H9 (cell line): Measurements from ENCODE around the gene MARCHF3. TPM values are rescaled to one million over a fixed set of nuclear protein-coding genes. Genes with fewer than 3 reads are reported as not detected.

Experiments used
- DNase-seq: peaks from one replicate; pipeline ENCODE4 v3.0.0-alpha.2; 2017
- H2AFZ ChIP-seq: one replicate; pipeline ENCODE4 v1.6.1; 2013; ENCODE audit warnings: mild to moderate bottlenecking, low read length, control low read depth, moderate library complexity
- H2AK5ac ChIP-seq: 2 replicates; pipeline ENCODE4 v1.6.1; 2013; ENCODE audit warnings: low read length, control low read depth, mixed read lengths; ENCODE audit not compliant: insufficient read length
- H2BK120ac ChIP-seq: one replicate; pipeline ENCODE4 v1.6.1; 2013; ENCODE audit warnings: low read depth, mild to moderate bottlenecking, low read length, control low read depth, inconsistent platforms; ENCODE audit not compliant: poor library complexity, severe bottlenecking
- H2BK12ac ChIP-seq: 2 replicates; pipeline ENCODE4 v1.6.1; 2013; ENCODE audit warnings: low read length, control low read depth, mixed read lengths, low read depth; ENCODE audit not compliant: insufficient read length
- H2BK15ac ChIP-seq: 2 replicates; pipeline ENCODE4 v1.6.1; 2013; ENCODE audit warnings: low read depth, low read length, control low read depth
- H2BK20ac ChIP-seq: one replicate; pipeline ENCODE4 v1.6.1; 2013; ENCODE audit warnings: low read depth, mild to moderate bottlenecking, low read length, control low read depth, inconsistent platforms; ENCODE audit not compliant: poor library complexity, severe bottlenecking
- H2BK5ac ChIP-seq: 2 replicates; pipeline ENCODE4 v1.6.1; 2013; ENCODE audit warnings: low read length, control low read depth, mixed read lengths; ENCODE audit not compliant: insufficient read length
- H3K14ac ChIP-seq: 2 replicates; pipeline ENCODE4 v1.6.1; 2013; ENCODE audit warnings: low read length, control low read depth; ENCODE audit not compliant: insufficient read depth
- H3K18ac ChIP-seq: 2 replicates; pipeline ENCODE4 v1.6.1; 2013; ENCODE audit warnings: low read depth, mild to moderate bottlenecking, mixed read lengths, low read length, control low read depth; ENCODE audit not compliant: insufficient read length
- H3K23ac ChIP-seq: 2 replicates; pipeline ENCODE4 v1.6.1; 2013; ENCODE audit warnings: low read length, control low read depth, mixed read lengths, low read depth; ENCODE audit not compliant: insufficient read length
- H3K23me2 ChIP-seq: 2 replicates; pipeline ENCODE4 v1.6.1; 2013; ENCODE audit warnings: low read depth, mild to moderate bottlenecking, mixed read lengths, low read length, control low read depth; ENCODE audit not compliant: insufficient read length, poor library complexity, severe bottlenecking
- H3K27ac ChIP-seq: 2 replicates; pipeline ENCODE4 v1.5.1; 2013; ENCODE audit warnings: low read length, control low read depth, mixed read lengths, low read depth; ENCODE audit not compliant: insufficient read length
- H3K27me3 ChIP-seq: 2 replicates; pipeline ENCODE4 v1.6.1; 2013; ENCODE audit warnings: low read length, control low read depth, inconsistent platforms; ENCODE audit not compliant: insufficient read depth
- H3K4ac ChIP-seq: 2 replicates; pipeline ENCODE4 v1.6.1; 2013; ENCODE audit warnings: low read depth, mild to moderate bottlenecking, control low read depth, inconsistent platforms, low read length, moderate library complexity
- H3K4me1 ChIP-seq: 2 replicates; pipeline ENCODE4 v1.6.1; 2013; ENCODE audit warnings: low read length, control low read depth, inconsistent platforms; ENCODE audit not compliant: insufficient read depth
- H3K4me2 ChIP-seq: 2 replicates; pipeline ENCODE4 v1.6.1; 2013; ENCODE audit warnings: low read length, control low read depth, mixed read lengths; ENCODE audit not compliant: insufficient read length, insufficient read depth
- H3K56ac ChIP-seq: 2 replicates; pipeline ENCODE4 v1.6.1; 2013; ENCODE audit warnings: low read depth, mild to moderate bottlenecking, mixed read lengths, low read length, control low read depth; ENCODE audit not compliant: insufficient read length
- H3K79me1 ChIP-seq: 2 replicates; pipeline ENCODE4 v1.6.1; 2013; ENCODE audit warnings: low read depth, mild to moderate bottlenecking, moderate library complexity, low read length, control low read depth, inconsistent platforms; ENCODE audit not compliant: insufficient read depth, poor library complexity, severe bottlenecking
- H3K79me2 ChIP-seq: 2 replicates; pipeline ENCODE4 v1.6.1; 2013; ENCODE audit warnings: low read length, control low read depth, inconsistent platforms; ENCODE audit not compliant: insufficient read depth
- H3K9ac ChIP-seq: 2 replicates; pipeline ENCODE4 v1.6.1; 2013; ENCODE audit warnings: low read length, control low read depth, mixed read lengths; ENCODE audit not compliant: insufficient read length; ENCODE audit errors: extremely low read depth
- H3K9me3 ChIP-seq: one replicate; pipeline ENCODE4 v1.6.1; 2013; ENCODE audit warnings: low read depth, low read length, inconsistent platforms; ENCODE audit not compliant: control insufficient read depth
- H3T11ph ChIP-seq: one replicate; pipeline ENCODE4 v1.6.1; 2013; ENCODE audit warnings: mild to moderate bottlenecking, low read length, control low read depth, inconsistent platforms
- H4K20me1 ChIP-seq: one replicate; pipeline ENCODE4 v1.6.1; 2013; ENCODE audit not compliant: control insufficient read depth, insufficient read length, insufficient read depth
- H4K5ac ChIP-seq: 2 replicates; pipeline ENCODE4 v1.6.1; 2013; ENCODE audit warnings: low read depth, mild to moderate bottlenecking, mixed read lengths, low read length, control low read depth; ENCODE audit not compliant: insufficient read length
- H4K8ac ChIP-seq: replicated peaks from 2 replicates; pipeline ENCODE4 v1.6.1; 2013; ENCODE audit warnings: low read length, control low read depth, mixed read lengths, low read depth; ENCODE audit not compliant: insufficient read length
- H4K91ac ChIP-seq: 2 replicates; pipeline ENCODE4 v1.6.1; 2013; ENCODE audit warnings: low read depth, mild to moderate bottlenecking, moderate library complexity, mixed read lengths, low read length, control low read depth; ENCODE audit not compliant: insufficient read length
- H3K27ac Mint-ChIP-seq, 3 experiments: 2 replicates in 2 of 3; 3 replicates in 1 of 3; pipeline ENCODE4 v1.8.0; 2020 to 2021; ENCODE audit warnings: mixed read lengths in 3 of 3, mild to moderate bottlenecking in 1 of 3, moderate library complexity in 1 of 3
- H3K27me3 Mint-ChIP-seq: 2 replicates; pipeline ENCODE4 v1.8.0; 2021; ENCODE audit warnings: low read depth, mild to moderate bottlenecking, moderate library complexity, mixed read lengths
- H3K36me3 Mint-ChIP-seq, 3 experiments: 2 replicates in 2 of 3; 3 replicates in 1 of 3; pipeline ENCODE4 v1.8.0; 2020 to 2021; ENCODE audit warnings: low read depth in 3 of 3, mixed read lengths in 3 of 3; ENCODE audit not compliant: insufficient read depth in 1 of 3
- H3K4me1 Mint-ChIP-seq, 2 experiments: 2 replicates each; pipeline ENCODE4 v1.8.0; 2020; ENCODE audit warnings: mixed read lengths in 2 of 2
- H3K4me3 Mint-ChIP-seq, 2 experiments: 2 replicates in 1 of 2; 3 replicates in 1 of 2; pipeline ENCODE4 v1.8.0; 2020 to 2021; ENCODE audit warnings: mild to moderate bottlenecking in 2 of 2, mixed read lengths in 2 of 2, moderate library complexity in 1 of 2
- H3K9me3 Mint-ChIP-seq, 2 experiments: 2 replicates in 1 of 2; 3 replicates in 1 of 2; pipeline ENCODE4 v1.8.0; 2020; ENCODE audit warnings: mild to moderate bottlenecking in 2 of 2, mixed read lengths in 2 of 2, moderate library complexity in 1 of 2
- WGBS: extraction: QIAGEN DNeasy Blood & Tissue Kit; methylation state at CpG from one replicate; pipeline ENCODE4 v1.1.7; 2013; ENCODE audit warnings: missing lambda C conversion rate, low lambda C conversion rate, mixed read lengths; ENCODE audit not compliant: insufficient read length; ENCODE audit errors: extremely low coverage; 5-methylcytosine and 5-hydroxymethylcytosine counted together
- total RNA-seq: library from RNA; stranded (reverse); gene quantifications from 2 replicates; pipeline ENCODE4 v1.2.1, GENCODE V29; 2021
- TF ChIP-seq, protein P1 (sequence below): fragments of 200-600 bp; sonication (generic); conservative IDR thresholded peaks from 3 replicates; pipeline ENCODE4 v1.8.0; 2021; ENCODE audit warnings: antibody characterized with exemption, mild to moderate bottlenecking

The MARCHF3 gene
- total RNA-seq, 1 experiment from 2014 or later: 17.7 TPM

DNA sequence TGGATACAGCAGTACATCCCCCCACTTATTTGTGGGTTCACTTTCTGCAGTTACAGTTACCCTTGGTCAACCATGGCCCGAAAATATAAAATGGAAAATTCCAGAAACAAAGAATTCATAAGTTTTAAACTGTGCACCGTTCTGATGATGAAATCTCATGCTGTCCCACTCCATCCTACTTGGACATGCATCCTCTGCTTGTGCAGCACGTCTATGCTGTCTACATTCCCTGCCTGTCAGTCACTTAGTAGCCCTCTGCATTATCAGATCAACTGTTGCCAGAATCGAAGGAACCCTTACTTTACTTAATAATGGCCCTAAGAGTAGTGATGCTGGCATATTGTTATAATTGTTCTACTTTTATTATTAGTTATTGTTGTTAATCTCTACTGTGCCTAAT, 14.6 kb downstream of the MARCHF3 start:
- Histone ChIP-seq H3T11ph (no peak overlapping the region), H3K79me2 (no peaks in the 10 kb centered on the region), H2BK5ac (no peak overlapping the region), H3K9ac (no peak overlapping the region), H4K91ac (no peak overlapping the region), H2BK120ac (no peak overlapping the region), H2BK15ac (no peak overlapping the region), H4K5ac (no peak overlapping the region), H3K4me1 (no peaks in the 10 kb centered on the region), H3K23me2 (no peaks in the 10 kb centered on the region), H3K18ac (no peak overlapping the region), H3K4me2 (no peak overlapping the region), H4K20me1 (no peaks in the 10 kb centered on the region), H2BK20ac (no peak overlapping the region), H3K4ac (no peak overlapping the region), H3K79me1 (no peaks in the 10 kb centered on the region), H4K8ac (no peak overlapping the region), H3K9me3 (no peaks in the 10 kb centered on the region), H2BK12ac (no peak overlapping the region), H3K23ac (no peak overlapping the region), H3K14ac (no peak overlapping the region), H3K27me3 (no peaks in the 10 kb centered on the region), H2AK5ac (no peak overlapping the region), H3K27ac (no peak overlapping the region), H2AFZ (no peak overlapping the region), H3K56ac (no peak overlapping the region)
- H3K9me3 Mint-ChIP-seq: peaks cover 0 to 2% of the 10 kb centered on the region in 2 experiments; a peak in 1 of 5 replicates
- no CpG with 5 or more reads among the region's 4 CpGs for WGBS
- no peak overlapping the region for H3K27ac Mint-ChIP-seq
- peaks cover 4 to 7% of the 10 kb centered on the region in 2 experiments for H3K4me1 Mint-ChIP-seq
- H3K4me3 Mint-ChIP-seq: no peak overlapping the region
- DNase-seq: no peak
- TF ChIP-seq, protein P1, sequence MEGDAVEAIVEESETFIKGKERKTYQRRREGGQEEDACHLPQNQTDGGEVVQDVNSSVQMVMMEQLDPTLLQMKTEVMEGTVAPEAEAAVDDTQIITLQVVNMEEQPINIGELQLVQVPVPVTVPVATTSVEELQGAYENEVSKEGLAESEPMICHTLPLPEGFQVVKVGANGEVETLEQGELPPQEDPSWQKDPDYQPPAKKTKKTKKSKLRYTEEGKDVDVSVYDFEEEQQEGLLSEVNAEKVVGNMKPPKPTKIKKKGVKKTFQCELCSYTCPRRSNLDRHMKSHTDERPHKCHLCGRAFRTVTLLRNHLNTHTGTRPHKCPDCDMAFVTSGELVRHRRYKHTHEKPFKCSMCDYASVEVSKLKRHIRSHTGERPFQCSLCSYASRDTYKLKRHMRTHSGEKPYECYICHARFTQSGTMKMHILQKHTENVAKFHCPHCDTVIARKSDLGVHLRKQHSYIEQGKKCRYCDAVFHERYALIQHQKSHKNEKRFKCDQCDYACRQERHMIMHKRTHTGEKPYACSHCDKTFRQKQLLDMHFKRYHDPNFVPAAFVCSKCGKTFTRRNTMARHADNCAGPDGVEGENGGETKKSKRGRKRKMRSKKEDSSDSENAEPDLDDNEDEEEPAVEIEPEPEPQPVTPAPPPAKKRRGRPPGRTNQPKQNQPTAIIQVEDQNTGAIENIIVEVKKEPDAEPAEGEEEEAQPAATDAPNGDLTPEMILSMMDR: no peak
- H3K36me3 Mint-ChIP-seq: no peaks in the 10 kb centered on the region; a peak in 3 of 7 replicates
- no peaks in the 10 kb centered on the region for H3K27me3 Mint-ChIP-seq
